Measurements from ENCODE around the gene OR2W3.

The OR2W3 gene

DNA sequence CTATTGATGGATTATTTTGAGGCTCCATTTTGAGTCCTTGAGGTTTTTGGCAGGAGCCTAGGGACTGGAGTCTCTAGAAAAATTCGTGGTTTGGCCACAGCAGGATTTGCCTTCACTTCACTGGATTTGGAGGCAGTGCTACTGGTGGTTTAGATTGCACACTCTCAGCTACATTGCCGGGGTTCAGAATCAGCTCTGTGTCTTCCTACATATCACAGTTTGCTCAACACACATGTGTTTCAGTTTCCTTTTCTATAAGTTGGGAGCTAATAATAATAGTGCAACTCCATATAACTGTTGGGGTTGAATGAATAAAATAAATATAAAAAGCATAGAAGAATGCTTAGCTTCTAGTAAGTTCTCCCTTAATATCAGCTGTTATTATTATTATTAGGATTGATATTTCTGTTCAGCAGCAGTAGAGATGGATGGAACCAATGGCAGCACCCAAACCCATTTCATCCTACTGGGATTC, at the start of gene OR2W3:
Gene OR2W3, plus strand, starts transcription at position 425 of the 475 bp plus-strand sequence. Its CDS starts 0 bp downstream, at position 425.
- Histone ChIP-seq H3K4me1 (ENCODE audit: low read depth, poor library complexity, severe bottlenecking) (no peaks in the 10 kb centered on the region), H3K36me3 (ENCODE audit: insufficient read depth) (no peaks in the 10 kb centered on the region), H3K27me3 (ENCODE audit: insufficient read depth, low read depth) (no peaks in the 10 kb centered on the region), H3K4me3 (IDR thresholded peaks at IDR 0.05; ENCODE audit: insufficient read depth, low read depth, low read length) (no peak within 1 kb of the TSS), H3K9ac (no peak within 1 kb of the TSS), H3K4me2 (no peak within 1 kb of the TSS), H2AFZ (ENCODE audit: low read depth) (no peak within 1 kb of the TSS), H4K20me1 (ENCODE audit: insufficient read depth) (no peaks in the 10 kb centered on the region), H3K27ac (no peak within 1 kb of the TSS), H3K79me2 (ENCODE audit: insufficient read depth, low read depth) (no peaks in the 10 kb centered on the region)
- TF ChIP-seq, protein P1, sequence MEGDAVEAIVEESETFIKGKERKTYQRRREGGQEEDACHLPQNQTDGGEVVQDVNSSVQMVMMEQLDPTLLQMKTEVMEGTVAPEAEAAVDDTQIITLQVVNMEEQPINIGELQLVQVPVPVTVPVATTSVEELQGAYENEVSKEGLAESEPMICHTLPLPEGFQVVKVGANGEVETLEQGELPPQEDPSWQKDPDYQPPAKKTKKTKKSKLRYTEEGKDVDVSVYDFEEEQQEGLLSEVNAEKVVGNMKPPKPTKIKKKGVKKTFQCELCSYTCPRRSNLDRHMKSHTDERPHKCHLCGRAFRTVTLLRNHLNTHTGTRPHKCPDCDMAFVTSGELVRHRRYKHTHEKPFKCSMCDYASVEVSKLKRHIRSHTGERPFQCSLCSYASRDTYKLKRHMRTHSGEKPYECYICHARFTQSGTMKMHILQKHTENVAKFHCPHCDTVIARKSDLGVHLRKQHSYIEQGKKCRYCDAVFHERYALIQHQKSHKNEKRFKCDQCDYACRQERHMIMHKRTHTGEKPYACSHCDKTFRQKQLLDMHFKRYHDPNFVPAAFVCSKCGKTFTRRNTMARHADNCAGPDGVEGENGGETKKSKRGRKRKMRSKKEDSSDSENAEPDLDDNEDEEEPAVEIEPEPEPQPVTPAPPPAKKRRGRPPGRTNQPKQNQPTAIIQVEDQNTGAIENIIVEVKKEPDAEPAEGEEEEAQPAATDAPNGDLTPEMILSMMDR (conservative IDR thresholded peaks at IDR 0.05; ENCODE audit: low read depth, low read length): no peak

DNA sequence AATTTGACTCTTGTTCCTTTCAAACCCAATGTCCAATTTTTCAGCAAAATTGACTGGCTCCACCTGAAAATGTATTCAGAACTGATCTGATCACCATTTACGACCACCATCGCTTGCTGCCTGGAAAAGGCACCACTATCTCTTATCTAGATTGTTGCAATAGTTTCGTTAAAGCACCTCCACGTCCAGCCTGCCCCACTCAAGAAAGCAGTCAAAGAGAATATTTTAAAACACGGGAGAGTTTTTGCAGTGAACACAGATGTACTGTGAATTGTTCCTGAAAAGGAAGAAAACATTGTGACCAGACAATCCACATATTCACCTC, 49.7 kb upstream of the OR2W3 start:
- TF ChIP-seq, protein P1 (conservative IDR thresholded peaks at IDR 0.05; ENCODE audit: low read depth, low read length): no peak
- H2AFZ ChIP-seq (ENCODE audit: low read depth): no peak overlapping the region
- no peaks in the 10 kb centered on the region for H4K20me1 ChIP-seq (ENCODE audit: insufficient read depth)
- H3K79me2 ChIP-seq (ENCODE audit: insufficient read depth, low read depth): no peaks in the 10 kb centered on the region
- no peak overlapping the region for H3K27ac ChIP-seq
- H3K4me3 ChIP-seq (IDR thresholded peaks at IDR 0.05; ENCODE audit: insufficient read depth, low read depth, low read length): no peak overlapping the region
- H3K4me1 ChIP-seq (ENCODE audit: low read depth, poor library complexity, severe bottlenecking): no peaks in the 10 kb centered on the region
- H3K4me2 ChIP-seq: no peak overlapping the region
- no peaks in the 10 kb centered on the region for H3K27me3 ChIP-seq (ENCODE audit: insufficient read depth, low read depth)
- no peaks in the 10 kb centered on the region for H3K36me3 ChIP-seq (ENCODE audit: insufficient read depth)
- no peak overlapping the region for H3K9ac ChIP-seq

DNA sequence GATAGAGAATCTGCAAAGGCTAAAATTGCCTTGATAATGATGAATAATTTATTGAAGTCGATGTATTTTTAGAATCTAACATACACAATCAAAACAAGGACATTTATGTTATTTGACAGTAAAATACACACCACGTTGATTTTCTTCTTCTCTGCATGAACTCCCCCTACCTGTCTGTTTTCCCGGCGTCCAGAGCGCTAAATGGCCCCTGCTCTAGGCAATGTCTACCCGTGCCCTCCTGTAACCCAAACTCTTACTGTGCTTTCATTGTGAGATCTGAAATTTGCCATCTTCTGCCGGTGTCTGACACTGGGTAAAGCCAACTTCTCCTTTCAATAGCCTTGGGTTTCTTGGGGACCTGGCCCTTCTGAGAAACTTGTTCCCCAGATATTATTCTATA, 47.0 kb upstream of the OR2W3 start:
- TF ChIP-seq, protein P1 (conservative IDR thresholded peaks at IDR 0.05; ENCODE audit: low read depth, low read length): no peak
- H3K9ac ChIP-seq: no peak overlapping the region
- H3K4me3 ChIP-seq (IDR thresholded peaks at IDR 0.05; ENCODE audit: insufficient read depth, low read depth, low read length): no peak overlapping the region
- H3K79me2 ChIP-seq (ENCODE audit: insufficient read depth, low read depth): no peaks in the 10 kb centered on the region
- H3K36me3 ChIP-seq (ENCODE audit: insufficient read depth): no peaks in the 10 kb centered on the region
- no peak overlapping the region for H3K27ac ChIP-seq
- no peak overlapping the region for H3K4me2 ChIP-seq
- H3K27me3 ChIP-seq (ENCODE audit: insufficient read depth, low read depth): no peaks in the 10 kb centered on the region
- no peaks in the 10 kb centered on the region for H4K20me1 ChIP-seq (ENCODE audit: insufficient read depth)
- H3K4me1 ChIP-seq (ENCODE audit: low read depth, poor library complexity, severe bottlenecking): no peaks in the 10 kb centered on the region
- no peak overlapping the region for H2AFZ ChIP-seq (ENCODE audit: low read depth)

DNA sequence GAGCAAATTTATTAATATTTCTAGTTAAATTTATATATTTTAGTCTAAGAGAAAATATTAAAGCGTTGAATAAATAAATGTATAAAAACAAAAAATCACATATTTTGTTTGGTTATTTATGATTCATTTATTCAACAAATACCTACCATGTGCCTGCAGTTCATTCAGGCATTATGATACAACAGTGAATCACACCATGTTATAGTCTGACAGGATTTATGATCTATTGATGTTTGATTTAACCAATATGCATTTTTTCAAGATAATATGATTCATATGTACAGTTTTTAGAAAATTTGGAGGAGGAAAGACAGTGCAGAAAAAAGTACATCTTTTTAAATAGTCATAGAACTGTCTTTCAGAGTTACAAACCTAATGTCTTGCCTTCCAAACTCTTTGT, 45.8 kb upstream of the OR2W3 start:
- H3K27me3 ChIP-seq (ENCODE audit: insufficient read depth, low read depth): no peaks in the 10 kb centered on the region
- no peak overlapping the region for H3K27ac ChIP-seq
- H3K9ac ChIP-seq: no peak overlapping the region
- TF ChIP-seq, protein P1 (conservative IDR thresholded peaks at IDR 0.05; ENCODE audit: low read depth, low read length): no peak
- no peak overlapping the region for H2AFZ ChIP-seq (ENCODE audit: low read depth)
- no peak overlapping the region for H3K4me2 ChIP-seq
- H3K79me2 ChIP-seq (ENCODE audit: insufficient read depth, low read depth): no peaks in the 10 kb centered on the region
- H3K4me1 ChIP-seq (ENCODE audit: low read depth, poor library complexity, severe bottlenecking): no peaks in the 10 kb centered on the region
- no peaks in the 10 kb centered on the region for H3K36me3 ChIP-seq (ENCODE audit: insufficient read depth)
- H3K4me3 ChIP-seq (IDR thresholded peaks at IDR 0.05; ENCODE audit: insufficient read depth, low read depth, low read length): no peak overlapping the region
- H4K20me1 ChIP-seq (ENCODE audit: insufficient read depth): no peaks in the 10 kb centered on the region

Data from KMS-11 (cell line).